Smooth muscle cell (in vitro differentiated cells): Measurements from ENCODE around the gene NAA80. TPM values are rescaled to one million over a fixed set of nuclear protein-coding genes. Genes with fewer than 3 reads are reported as not detected.
A peak's percentile ranks its signal among the peaks of the same experiment; 100 is the strongest.

ENCODE experiments used
- DNase-seq: peaks from one replicate; lab custom pipeline; 2025; ENCODE audit not compliant: unreplicated experiment; lab: John Stamatoyannopoulos, UW
- H2AFZ ChIP-seq: fragments of 200-600 bp; sonication (generic); 2 replicates; pipeline ENCODE4 v1.6.0; 2016; ENCODE audit warnings: antibody characterized with exemption, low read depth, mild to moderate bottlenecking
- H3F3A ChIP-seq: fragments of 200-600 bp; sonication (generic); 2 replicates; pipeline ENCODE4 v1.6.0; 2017; ENCODE audit warnings: antibody characterized with exemption, low read depth
- H3K27ac ChIP-seq: fragments of 200-600 bp; sonication (generic); 2 replicates; pipeline ENCODE4 v1.5.1; 2016; ENCODE audit warnings: low read depth, mild to moderate bottlenecking
- H3K27me3 ChIP-seq: fragments of 200-600 bp; sonication (generic); 2 replicates; pipeline ENCODE4 v1.6.1; 2016; ENCODE audit warnings: low read depth, mild to moderate bottlenecking
- H3K36me3 ChIP-seq: fragments of 200-600 bp; sonication (generic); 2 replicates; pipeline ENCODE4 v1.5.1; 2016; ENCODE audit warnings: low read depth
- H3K4me1 ChIP-seq: fragments of 200-600 bp; sonication (generic); 2 replicates; pipeline ENCODE4 v1.5.1; 2016; ENCODE audit warnings: low read depth
- H3K4me2 ChIP-seq: fragments of 200-600 bp; sonication (generic); 2 replicates; pipeline ENCODE4 v1.6.0; 2016; ENCODE audit warnings: mild to moderate bottlenecking
- H3K4me3 ChIP-seq: fragments of 200-600 bp; sonication (generic); 2 replicates; pipeline ENCODE4 v1.5.1; 2016; ENCODE audit warnings: mild to moderate bottlenecking
- H3K79me2 ChIP-seq: fragments of 200-600 bp; sonication (generic); 2 replicates; pipeline ENCODE4 v1.6.0; 2016; ENCODE audit warnings: low read depth, mild to moderate bottlenecking
- H3K9ac ChIP-seq: fragments of 200-600 bp; sonication (generic); 2 replicates; pipeline ENCODE4 v1.6.0; 2016; ENCODE audit warnings: low read depth
- H3K9me3 ChIP-seq: fragments of 200-600 bp; sonication (generic); replicated peaks from 2 replicates; pipeline ENCODE4 v1.5.1; 2016; ENCODE audit warnings: low read depth
- H4K20me1 ChIP-seq: fragments of 200-600 bp; sonication (generic); 2 replicates; pipeline ENCODE4 v1.6.0; 2016; ENCODE audit warnings: low read depth
- CTCF ChIP-seq: fragments of 200-600 bp; sonication (generic); IDR thresholded peaks from 2 replicates; pipeline ENCODE4 v1.5.1; 2017; ENCODE audit warnings: borderline replicate concordance, mild to moderate bottlenecking, antibody characterized with exemption; ENCODE audit not compliant: insufficient read depth, poor library complexity, severe bottlenecking
- WGBS: methylation state at CpG from one replicate; pipeline ENCODE4 v1.1.7; 2016; ENCODE audit warnings: low lambda C conversion rate; 5-methylcytosine and 5-hydroxymethylcytosine counted together
- polyA plus RNA-seq: library from polyadenylated mRNA; unstranded; fragments of >200 nt; fragmentation: Nextera tagmentation; extraction: Ambion mirVana; gene quantifications from 2 replicates; pipeline ENCODE4 v1.2.1, GENCODE V29; 2016
- total RNA-seq: library from RNA; depleted of rRNA; stranded (reverse); fragments of >200 nt; gene quantifications from 2 replicates; pipeline ENCODE4 v1.2.3, GENCODE V29; 2014

Gene NAA80
- total and polyA plus RNA-seq, 2 experiments from 2014 or later = 13.0 to 21.9 TPM

- Histone ChIP-seq H3K27ac (peak overlapping the region; percentile 93), H3K36me3 (no peaks in the 10 kb centered on the region), H3F3A (peaks cover 17% of the 10 kb centered on the region), H3K9ac (peak overlapping the region; percentile 94), H3K79me2 (peaks cover 53% of the 10 kb centered on the region), H3K27me3 (peaks cover 17% of the 10 kb centered on the region), H4K20me1 (peaks cover 47% of the 10 kb centered on the region), H3K4me2 (peak overlapping the region; percentile 89), H2AFZ (peak overlapping the region; percentile 45), H3K4me3 (peak overlapping the region; percentile 79), H3K4me1 (peaks cover 43% of the 10 kb centered on the region), H3K9me3 (no peaks in the 10 kb centered on the region)
- DNase-seq = no peak
- no peak for TF ChIP-seq CTCF
- WGBS = under 1% methylated on average over 24 of the region's 31 CpGs
These were observed 37.4 kb upstream of the NAA80 start for GRCh38 chr3:50336452-50337174.

GRCh38 chr3:50334339-50335075, 35.3 kb upstream of the NAA80 start:
- WGBS = 70% methylated on average over 5 of the region's 5 CpGs
- no peak overlapping the region for H3K4me3 ChIP-seq

DNA sequence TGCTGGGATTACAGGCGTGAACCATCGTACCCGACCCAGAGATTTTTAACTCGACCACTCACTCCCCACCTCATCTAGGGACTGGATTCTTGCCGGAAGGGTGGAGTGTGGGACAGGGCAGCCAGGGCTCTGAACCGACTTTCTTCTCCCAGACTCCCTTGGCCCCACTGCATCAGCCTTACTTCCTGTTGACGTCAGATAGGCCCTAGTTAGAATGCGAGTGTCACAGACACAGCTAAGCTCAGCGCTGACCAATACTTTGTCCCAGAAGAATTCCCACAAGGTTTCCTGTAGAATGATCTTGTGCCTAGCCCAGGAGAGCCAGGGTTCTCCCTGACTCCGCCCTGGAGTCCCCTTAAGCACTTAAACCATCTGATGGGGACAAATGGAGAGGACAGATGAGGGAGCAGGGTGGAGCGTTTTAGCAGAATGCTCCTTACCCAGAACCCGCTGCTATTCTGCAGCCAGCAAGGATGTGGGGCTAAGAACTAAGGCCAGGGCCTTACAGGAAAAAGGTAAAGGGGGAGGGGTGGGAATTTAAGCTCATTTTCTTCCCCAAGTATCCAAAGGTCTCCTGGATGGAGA, 34.6 kb upstream of the NAA80 start:
- H3F3A ChIP-seq = peaks cover 21% of the 10 kb centered on the region
- peak overlapping the region; percentile 93 for H3K27ac ChIP-seq
- peaks cover 48% of the 10 kb centered on the region for H4K20me1 ChIP-seq
- H3K27me3 ChIP-seq = no peaks in the 10 kb centered on the region
- H3K79me2 ChIP-seq = peaks cover 62% of the 10 kb centered on the region
- no peaks in the 10 kb centered on the region for H3K36me3 ChIP-seq
- no peak for DNase-seq
- no peak overlapping the region for H3K4me3 ChIP-seq
- H3K9me3 ChIP-seq = no peaks in the 10 kb centered on the region
- H3K9ac ChIP-seq = peak overlapping the region; percentile 39
- peak overlapping the region; percentile 89 for H3K4me2 ChIP-seq
- 70% methylated on average over 12 of the region's 12 CpGs for WGBS
- no peak overlapping the region for H2AFZ ChIP-seq
- peaks cover 32% of the 10 kb centered on the region for H3K4me1 ChIP-seq
- no peak for TF ChIP-seq CTCF

More at GRCh38 chr3:50334339-50335075, 35.3 kb upstream of the NAA80 start:
- Histone ChIP-seq H3K9ac (peak overlapping the region; percentile 39), H3K79me2 (peaks cover 62% of the 10 kb centered on the region), H3K4me2 (peak overlapping the region; percentile 89), H2AFZ (no peak overlapping the region), H3K4me1 (peaks cover 32% of the 10 kb centered on the region), H3F3A (peaks cover 22% of the 10 kb centered on the region), H3K9me3 (no peaks in the 10 kb centered on the region), H3K36me3 (no peaks in the 10 kb centered on the region), H4K20me1 (peaks cover 48% of the 10 kb centered on the region), H3K27ac (peak overlapping the region; percentile 93), H3K27me3 (no peaks in the 10 kb centered on the region)
- DNase-seq = no peak
- TF ChIP-seq CTCF = no peak
